Right renal pelvis (tissue), 4 donors: ENCODE results near the gene DCUN1D3. TPM values are rescaled to one million over a fixed set of nuclear protein-coding genes. Genes with fewer than 3 reads are reported as not detected.

Source experiments
- DNase-seq, 4 donors: peaks; one replicate each; pipeline ENCODE4 v3.0.0-alpha.2; 2013; ENCODE audit warnings: low read depth in 4 of 4, low spot score in 3 of 4, missing footprints in 1 of 4
- polyA plus RNA-seq, 4 donors: library from polyadenylated mRNA; unstranded; fragments of 120-200 nt; gene quantifications; one replicate each; pipeline ENCODE4 v1.2.1, GENCODE V29; 2013; ENCODE audit not compliant: insufficient read length in 4 of 4

DCUN1D3 gene
- polyA plus RNA-seq, 4 donors = 7.8 to 10.2 (median 9.3) TPM

DNA sequence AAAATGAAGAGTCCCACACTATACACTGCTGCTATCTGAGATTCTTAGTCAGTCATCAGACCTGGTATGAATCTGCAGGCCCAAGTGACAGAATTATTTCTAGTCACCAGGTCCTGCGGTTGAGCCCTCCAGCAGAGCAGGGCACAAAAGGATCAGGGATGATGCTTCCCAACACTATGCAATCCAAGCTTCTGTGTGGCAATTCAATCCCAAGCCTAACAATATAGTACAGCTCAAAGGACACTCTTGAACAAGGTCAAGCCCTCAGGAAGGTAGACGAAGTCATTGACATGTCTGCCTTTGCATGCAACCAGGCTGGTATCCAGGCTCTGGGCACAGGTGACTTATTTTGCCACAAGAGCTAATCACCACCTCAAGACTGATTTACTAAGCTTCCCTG, 5.8 kb downstream of the DCUN1D3 start:
- DNase-seq = no peak

DNA sequence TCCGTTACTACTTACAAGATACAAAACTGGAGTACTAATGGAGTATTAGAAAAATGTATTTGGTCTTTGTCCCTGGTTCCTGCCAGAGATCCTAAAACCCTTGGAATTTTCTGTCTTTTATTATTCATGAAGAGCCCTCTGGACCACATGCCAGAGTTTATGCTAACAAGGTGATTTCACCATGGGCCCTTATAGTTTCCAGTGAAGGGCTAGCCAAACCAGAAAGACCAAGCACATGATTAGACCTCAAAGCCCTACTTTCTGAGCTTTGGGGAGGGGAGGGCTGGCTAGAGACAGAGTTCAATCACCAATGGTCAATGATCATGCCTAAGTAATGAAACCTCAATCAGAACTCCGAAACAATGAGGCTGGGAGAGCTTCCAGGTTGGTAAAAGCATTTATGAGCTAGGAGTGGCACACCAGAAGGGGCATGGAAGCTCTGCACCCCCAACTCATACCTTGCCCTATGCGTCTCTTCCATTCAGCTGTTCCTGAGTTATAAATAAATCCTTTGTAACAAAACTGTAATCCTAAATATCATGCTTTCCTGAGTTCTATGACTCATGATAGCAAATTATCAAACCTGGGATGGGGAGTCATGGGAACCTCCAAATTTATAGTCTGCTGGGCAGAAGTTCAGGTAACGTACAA, 10.4 kb downstream of the DCUN1D3 start:
- DNase-seq = no peak

DNA sequence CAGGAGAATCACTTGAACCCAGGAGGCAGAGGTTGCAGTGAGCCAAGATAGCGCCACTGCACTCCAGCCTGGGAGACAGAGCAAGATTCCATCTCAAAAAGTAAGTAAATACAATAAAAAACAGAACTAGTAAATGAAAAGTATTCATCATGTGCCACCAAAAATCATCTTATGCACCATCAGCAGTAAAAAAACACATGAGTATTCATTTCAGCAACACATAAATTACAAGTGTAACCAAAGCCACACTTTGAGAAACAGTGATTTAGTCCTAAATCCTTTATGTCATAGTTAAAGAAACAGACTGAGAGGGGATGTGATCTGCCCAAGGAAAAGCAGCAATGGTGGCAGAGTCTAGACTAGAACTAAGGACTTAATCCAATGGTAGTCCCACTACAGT, 13.0 kb downstream of the DCUN1D3 start:
- DNase-seq = no peak

DNA sequence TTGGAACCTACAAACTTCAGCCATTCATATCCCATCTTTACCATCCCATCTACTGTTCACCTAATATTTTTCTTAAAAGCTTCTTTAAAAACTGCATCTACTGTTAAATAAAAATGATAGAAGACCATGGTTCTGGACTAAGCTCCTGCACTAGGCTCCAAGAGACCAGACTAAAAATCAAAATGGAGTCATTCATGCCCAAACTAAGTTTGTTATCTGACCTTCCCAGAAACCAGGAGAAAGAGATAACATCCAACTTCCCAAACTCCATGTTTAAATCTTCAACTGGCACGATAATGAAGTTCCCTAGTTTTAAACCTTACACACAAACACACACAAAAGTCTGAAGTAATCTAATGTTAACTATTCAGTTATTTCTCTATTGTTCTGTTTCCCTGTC, 13.8 kb downstream of the DCUN1D3 start:
- DNase-seq = no peak

DNA sequence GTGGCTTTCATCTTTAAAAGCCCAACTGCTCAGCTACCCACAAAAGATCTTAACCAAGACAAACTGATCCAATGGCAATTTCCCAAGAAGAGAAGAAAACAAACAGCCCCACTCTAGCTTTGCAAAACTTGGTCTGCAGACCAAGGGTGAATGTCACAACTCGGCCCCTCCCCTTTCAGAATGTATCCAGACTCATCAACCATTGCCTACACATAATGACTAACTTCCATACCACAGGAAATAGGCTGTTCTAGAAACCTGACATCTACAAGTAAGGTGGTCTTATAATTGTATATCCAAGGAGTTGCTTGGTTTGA, 16.0 kb downstream of the DCUN1D3 start:
- DNase-seq = no peak

DNA sequence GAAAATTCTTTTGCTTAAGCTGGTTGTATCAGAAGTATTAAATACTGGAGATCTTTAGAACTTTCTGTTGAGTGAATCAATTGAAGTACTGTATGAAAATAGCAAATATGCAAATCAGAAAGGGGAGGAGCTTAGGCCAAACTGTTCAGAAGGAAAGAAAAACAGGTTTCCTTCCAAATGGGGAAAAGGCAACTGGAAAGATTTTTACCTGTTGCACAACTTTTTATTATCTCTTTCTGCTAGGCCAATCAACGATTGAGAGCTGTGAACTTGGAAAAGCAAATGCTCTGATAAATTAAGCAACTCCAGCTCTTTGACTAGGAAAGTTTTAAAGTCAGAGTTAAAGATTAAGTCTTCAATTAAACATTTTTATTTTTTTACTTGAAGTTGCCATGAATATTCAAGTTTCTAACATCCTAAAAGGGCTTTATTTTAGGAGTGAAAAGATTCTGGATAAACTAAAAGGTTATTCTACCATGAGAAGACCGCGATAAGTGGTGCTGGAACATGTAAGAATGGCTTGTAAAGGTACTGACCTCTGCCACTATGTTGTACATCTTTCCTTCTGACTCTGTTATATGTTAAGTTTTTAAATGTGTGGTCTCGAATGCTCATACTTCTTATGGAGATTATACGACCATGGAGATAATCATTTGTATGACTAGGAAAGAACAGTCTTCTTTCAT, 16.5 kb downstream of the DCUN1D3 start:
- DNase-seq = no peak

DNA sequence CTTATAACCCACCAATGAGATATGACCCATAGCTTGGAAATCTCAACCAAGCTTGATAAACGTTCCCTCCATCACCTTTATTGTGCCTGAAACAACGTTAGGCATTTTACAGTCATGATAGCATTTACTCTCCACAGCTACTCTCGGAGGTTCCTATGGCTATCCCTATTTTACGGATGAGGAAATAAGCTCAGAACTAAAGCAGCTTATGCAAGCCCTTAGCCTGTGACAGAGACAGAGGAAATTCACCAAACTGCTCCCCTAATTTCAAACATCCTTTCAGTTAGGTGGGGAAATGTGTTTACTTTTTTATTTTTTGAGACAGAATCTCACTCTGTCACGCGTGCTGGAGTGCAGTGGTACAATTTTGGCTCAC, 18.7 kb downstream of the DCUN1D3 start:
- DNase-seq = no peak

DNA sequence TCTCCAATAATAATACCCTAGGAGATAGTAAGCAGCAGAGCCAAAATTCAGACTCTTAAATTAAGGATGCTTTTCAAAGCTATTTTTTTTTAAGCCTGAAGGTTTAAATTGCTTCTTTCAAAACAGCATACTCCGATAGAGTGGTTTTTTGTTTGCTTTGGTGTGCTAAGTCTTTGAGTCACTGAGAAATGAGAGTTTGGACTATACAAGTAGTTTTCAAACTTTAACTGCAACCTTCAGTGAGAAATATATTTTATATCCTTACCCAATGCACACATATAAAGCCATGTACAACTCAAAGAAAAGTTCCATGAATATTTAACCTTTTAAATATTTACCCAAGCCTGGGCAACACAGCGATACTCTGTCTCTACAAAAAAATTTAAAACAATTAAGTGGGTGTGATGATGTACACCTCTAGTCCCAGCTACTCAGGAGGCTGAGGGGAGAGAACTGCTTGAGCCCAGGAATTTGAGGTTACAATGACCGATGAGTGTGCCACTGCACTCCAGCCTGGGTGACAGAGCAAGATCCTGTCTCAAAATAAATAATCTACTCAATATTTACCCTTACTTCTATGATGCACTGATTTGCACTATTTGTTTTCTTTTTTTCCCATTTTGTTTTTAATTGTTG, 19.2 kb downstream of the DCUN1D3 start:
- DNase-seq = no peak

DNA sequence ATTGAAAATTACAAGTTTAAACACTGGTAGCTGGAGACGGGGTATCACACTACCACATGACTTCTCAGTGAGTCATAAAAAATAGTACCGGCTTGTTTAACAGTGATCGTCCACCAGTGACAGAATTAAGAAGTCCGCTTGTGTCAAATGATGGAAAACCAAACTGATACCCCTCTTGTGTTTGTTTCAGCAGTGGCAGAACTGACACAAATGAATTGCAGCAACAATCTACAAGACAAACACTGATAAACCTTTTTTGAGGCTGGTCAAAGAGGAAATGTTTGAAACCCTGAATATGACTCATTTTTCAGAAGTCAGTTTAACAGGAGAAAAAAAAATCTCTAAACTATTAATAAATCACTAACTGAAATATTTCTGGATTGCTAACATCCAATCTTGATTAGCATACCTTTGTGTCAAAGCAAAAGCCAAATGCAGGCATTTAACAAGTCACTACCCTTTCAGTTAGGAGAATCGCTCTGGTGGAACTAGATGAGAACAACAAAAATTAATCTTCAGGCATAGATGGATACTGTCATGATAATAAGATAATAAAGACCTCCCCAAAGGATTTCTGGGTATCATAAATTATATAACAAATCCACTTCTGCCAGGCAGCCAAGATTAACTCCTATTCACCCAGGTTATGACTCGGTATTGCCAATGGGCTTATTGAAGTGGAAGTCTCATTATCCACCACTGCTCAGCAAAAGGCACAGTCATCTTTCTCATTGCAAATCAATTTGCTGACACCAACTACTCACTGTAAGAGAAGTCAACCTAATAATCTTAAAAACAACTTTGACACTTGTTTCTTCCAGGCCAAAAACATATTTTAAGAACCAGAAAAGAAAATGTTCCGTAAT, 20.8 kb downstream of the DCUN1D3 start:
- DNase-seq = no peak

DNA sequence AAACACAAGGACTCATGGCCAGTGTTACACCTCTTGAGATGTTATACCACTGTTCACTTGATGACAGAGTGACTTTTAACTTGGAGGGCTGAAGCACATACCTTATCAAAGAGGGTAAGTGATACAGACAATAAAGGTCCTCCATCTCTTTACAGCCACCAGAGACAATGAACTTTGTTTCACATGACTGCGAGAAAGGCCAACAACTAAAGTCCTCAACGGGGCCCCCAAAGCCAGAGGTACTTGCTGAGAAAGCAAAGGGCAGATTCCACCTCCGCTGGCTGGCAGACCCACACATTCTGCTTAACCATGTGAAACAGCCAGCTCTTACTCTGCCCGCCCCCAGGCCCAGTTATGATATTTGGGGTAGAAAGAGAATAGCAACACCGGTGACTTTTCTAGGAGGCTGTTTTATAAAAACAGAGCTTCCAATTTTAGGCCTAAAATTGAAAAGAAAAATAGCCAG, 21.4 kb downstream of the DCUN1D3 start:
- DNase-seq = peak in 1 of 4 donors; percentile 46

DNA sequence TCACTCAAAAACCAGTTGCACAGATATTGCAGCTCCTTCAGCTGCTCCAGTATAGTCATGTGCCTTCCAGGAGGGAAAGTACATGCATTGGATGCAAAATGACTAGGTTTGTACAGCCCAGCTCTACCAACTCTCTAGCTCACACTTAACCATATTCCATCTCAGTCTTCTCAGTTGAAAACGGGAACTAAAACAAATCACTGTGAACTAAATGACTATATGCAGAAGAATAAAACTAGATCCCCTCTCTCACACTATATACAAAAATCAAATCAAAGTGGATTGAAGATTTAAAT, 24.9 kb downstream of the DCUN1D3 start:
- no peak for DNase-seq

DNA sequence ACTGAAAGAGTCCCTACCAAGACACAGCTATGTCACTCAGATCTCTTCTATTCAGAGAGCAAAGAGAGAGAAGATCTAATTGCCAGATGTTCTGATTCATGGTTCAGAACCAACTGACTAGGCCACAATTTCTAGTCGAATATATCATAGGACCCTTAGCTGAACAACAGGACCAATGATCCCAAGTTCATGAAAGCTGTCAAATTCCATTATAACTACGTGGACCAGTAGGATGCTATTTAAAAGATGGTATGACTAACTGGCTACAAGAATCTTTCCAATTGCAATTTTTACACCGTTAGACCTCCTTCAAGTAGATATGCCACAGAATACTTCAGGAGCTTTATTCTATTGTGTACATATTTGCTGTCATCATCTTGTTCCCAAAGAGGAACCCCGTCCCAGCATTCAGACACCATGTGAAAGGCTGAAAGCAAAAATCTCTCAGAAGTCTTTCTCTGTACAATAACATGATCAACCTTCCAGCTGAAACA, 26.0 kb downstream of the DCUN1D3 start:
- no peak for DNase-seq

DNA sequence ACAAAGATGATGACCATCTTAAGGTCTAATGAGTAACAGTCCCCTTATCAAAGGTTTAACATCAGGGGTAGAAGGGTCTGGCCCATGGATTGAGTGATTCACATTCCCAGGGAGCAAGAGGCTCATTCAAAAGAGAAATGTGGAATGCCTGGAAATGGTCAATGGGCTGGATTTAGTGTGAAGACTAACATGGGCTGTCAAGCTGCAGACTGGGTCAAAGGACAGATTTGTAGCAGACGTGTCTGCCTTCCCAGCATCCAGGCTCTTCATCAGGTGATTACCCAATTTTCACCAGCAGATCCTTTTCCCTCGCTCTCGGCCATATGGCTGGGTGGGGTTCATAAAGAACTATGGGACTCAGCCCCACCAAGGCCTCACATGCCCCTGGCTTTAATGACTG, 26.8 kb downstream of the DCUN1D3 start:
- no peak for DNase-seq

DNA sequence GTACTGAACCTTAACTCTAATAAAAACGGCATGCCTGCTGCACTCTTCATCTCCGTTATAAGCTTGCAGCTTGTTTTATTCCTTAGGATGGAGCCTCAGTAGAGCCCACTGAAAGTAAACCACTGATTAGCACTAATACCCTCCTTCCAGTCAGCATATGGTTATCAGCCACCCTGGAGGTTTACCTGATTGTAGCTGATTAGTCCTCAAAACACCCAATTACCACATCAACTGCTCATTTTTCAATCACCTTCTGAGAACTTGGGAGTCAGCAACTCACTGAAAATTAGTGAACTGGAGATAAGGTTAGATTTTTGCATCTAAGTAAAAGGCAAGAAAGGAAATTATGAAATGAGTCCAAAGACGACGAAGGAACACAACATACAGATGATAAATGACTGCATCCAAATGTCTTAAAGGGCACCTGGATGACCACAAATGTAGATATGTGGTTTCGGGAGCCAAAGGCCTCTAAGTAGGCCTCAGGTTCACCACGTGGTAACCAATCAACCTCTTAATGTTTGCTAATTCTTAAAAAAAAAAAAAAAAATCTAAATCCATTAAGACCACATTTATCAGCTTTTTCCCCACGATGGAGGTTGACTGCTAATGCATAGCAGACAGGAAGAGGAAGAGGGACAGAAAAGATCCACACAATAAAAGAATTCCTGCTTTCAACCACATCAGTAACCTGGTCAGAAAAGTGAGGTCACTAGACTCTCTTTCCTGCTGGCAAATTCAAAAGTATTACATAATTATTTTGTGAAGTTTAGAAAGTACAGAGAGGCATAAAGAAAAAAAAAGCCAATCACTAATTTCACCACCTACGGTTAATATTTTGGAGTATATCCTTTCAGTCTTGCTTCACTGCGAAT, 28.0 kb downstream of the DCUN1D3 start:
- no peak for DNase-seq

DNA sequence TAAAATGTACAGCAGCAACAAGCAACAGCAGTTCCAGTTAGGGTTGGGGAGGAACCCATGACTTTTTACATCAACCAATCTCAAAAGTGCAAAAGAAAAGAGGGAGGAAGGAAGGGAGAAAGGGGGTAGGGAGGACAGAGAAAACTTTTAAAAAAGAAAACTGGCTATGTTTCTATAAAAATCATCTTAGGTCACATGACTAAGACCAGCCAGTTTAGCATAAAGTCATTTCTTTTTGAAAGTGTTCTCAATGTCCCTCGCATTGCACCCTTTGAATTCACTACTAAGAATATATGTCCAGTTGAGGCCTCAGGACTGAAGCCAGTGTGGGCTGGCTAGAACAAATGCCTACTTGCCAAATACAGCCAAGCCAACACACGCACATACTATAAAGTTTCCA, 28.9 kb downstream of the DCUN1D3 start:
- DNase-seq = no peak

DNA sequence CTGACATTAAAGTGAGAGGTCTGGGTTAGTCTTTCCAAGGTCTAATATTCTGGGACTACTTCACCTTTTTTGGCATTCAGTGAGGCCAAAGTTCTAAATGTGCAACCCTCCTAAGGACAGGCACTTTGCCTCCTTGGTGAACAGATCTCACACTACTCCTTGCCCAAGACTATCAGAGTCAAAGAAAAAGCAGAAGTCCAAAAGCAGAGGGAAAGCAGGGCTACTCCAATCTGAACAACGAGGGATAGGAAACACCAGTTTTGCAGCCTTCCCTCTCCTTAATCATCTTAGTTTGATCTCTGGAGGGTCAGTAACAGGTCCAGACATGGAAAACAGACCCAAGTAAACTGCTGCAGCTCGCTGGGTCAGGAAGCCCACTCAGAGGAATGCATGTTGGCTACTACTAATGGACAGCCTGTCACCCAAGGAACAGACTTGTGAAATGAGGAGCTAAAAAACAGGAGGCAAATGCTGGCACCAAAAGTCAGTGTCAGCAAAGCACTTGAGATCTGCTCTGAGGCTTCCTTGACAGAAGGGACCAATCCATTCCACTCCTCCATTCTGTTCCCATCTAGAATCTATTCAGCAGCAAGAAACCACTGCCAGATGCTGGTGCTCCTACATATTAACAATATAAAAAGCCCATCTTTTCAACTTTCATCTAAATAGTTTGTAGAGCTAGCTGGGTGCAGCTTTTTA, 29.9 kb downstream of the DCUN1D3 start:
- no peak for DNase-seq

DNA sequence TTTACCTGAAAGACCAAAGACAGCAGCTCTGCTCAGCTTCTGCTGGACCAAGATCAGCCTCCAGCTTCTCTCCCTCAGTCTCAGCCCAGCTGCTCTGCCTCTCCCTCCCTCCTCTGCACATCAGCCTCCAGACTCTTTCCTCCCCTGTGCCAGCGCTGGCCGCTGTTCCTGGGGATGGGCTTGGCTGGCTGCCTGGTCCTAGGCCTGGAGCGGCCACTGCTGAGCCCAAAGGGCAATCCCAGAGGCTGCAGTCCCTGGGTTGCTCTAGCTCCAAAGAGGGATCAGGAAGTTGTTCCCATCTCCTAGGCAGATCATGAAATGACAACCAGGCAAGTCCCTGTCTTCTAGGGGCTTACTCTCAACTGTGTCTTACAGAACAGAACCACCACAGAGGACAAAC, 31.3 kb downstream of the DCUN1D3 start:
- no peak for DNase-seq

DNA sequence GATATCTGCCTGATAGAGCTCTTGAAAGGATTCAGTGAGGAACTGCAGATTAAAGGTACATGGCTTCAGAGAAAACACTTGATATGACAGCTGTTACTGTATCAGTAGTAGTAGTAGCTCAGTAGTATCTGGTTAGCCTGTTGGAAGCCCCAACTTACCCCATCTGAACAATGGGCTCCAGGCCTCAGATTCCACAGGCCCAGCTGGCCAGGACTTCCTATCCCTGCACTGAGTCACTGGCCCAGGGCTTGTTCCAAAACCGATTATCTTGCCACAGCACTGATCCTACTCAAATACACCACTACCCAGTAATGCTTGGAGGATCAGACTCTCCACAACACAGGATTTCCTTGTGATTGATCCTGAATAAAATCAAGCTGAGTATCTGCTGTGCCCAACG, 32.6 kb downstream of the DCUN1D3 start:
- DNase-seq = no peak

DNA sequence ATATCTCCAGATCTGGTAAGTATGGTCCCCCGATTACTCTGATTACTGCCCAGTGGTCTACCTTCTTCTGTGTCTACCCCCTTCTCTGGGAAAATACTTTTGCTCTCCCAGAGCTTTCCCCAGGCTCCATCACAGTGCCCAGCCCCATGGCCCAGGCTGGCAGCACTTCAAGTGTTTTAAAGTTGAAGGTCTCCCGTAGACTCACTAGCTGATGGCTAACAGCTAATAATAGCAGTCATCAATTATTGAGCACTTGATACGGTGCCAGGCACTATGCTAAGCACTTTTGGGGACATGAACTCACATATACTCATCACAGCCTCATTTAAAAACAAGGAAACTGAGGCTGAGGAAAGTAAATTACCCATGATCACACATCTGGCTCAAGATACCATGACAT, 33.4 kb downstream of the DCUN1D3 start:
- no peak for DNase-seq
